ENCODE data around the gene NCKAP5.

- TF ChIP-seq CTCF (IDR thresholded peaks at IDR 0.05 in 8 of 11, conservative IDR thresholded peaks at IDR 0.05 in 3 of 11) (no peak), POLR2A (IDR thresholded peaks at IDR 0.05) (no peak), POLR2AphosphoS5 (IDR thresholded peaks at IDR 0.05) (no peak)
Observed at GRCh38 chr2:132953771-132954170, 614.5 kb downstream of the NCKAP5 start.

All from spleen (tissue), 7 donors.